Epidermal melanocyte (primary cell): ENCODE measurements around the gene GJA9.
"Not testable (repeated sequence)": the region's sequence is repeated elsewhere in the genome, so short reads cannot be mapped to it uniquely, and the experiment has no call there.

Experiments
- DNase-seq: peaks from one replicate; pipeline ENCODE4 v3.0.0; 2011; ENCODE audit warnings: low spot score; ENCODE audit not compliant: insufficient read length

GJA9 gene

DNA sequence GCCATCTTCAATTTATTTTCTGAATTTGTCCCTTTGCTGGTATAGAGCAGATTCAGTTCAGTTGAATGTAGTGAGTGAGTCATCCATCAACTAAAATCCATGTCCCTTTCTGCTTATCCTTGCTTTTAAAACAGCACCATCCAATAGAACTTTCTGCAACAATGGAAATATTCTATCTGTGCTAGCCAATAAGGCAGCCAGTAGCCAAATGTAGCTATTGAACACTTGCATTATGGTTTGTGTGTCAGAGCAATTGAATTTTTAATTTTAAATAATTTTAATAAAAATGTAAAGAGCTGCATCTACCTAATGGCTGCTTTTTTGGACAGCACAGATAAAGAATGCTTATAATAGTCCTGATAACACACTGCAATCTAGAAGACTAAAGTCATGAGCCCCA, at the start of gene GJA9:
Gene GJA9 (minus strand): TSS at position 101 of the 400 bp plus-strand sequence. CDS start 5,489 bp downstream, outside the sequence.
- no peak for DNase-seq

DNA sequence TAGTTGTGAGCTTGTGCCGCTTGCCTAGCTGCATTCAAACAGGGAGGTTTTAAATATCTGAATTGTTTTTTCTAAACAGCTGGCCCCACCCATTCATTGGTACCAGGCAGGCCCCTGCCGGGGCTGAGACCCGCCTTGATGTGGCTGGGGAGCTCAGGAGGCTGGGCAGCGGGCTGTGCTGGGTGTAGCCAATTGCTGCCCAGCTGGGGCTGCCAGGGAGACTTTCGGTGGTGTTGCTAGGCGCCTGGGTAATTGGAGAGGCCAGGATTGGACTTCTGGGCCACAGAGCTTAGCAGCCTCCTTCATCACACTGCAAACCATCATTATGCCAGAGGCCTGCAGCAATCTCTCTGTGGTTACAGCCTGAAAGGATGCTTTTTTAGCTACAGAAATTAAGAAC, 48.1 kb upstream of the GJA9 start:
- DNase-seq = no peak

DNA sequence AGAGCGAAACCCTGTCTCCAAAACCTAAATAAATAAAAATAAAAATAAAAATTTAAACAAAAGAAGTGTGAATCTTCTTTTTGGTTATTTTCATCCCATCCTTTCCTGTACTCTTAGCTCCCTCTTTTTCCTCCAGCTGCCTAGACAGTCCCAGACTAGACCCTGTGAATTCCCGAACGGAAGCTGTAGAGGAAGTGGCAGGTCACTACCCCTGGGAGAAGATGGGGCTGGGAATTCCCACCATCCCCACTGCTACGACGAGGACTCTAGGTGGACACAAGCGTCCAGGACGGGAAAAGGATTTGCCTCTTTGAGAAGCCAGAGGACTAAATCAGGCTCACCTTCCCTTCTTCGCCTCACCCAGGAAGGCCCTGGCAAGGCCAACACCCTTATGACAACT, 47.7 kb upstream of the GJA9 start:
- no peak for DNase-seq

DNA sequence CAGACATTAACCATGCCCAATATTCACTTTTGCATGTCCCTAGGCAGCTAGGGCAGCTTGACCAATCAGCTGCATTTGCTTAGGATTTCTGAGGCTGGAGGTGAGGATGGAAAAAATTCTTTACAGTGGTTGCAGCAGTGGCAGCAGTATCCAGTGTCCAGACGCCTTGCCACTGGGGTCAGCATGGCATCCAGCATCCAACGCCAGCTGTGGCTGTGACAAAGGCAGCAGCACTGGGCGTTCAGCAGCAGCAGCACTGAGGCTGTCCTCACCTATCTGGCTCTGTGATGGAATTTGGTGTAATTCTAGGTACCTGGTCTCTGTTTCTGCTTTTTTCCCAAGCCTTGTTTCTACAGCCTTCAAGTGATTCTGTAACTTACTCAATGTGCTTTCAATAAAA, 44.7 kb upstream of the GJA9 start:
- no peak for DNase-seq

DNA sequence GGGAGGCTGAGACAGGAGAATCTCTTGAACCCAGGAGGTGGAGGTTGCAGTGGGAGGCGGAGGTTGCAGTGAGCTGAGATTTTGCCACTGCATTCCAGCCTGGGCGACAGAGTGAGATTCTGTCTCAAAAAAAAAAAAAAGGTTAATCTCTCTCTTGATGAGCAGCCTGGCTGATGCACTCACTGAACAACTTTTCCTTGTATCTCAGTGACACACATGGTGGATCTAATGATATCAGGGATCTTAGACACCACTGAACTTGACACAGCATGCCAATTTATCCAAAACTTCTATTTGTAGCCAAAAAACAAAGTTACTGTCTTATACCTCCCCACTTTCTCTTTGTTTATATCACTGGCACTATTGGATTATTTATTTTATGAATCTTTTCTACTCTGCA, 44.0 kb upstream of the GJA9 start:
- DNase-seq = no peak

DNA sequence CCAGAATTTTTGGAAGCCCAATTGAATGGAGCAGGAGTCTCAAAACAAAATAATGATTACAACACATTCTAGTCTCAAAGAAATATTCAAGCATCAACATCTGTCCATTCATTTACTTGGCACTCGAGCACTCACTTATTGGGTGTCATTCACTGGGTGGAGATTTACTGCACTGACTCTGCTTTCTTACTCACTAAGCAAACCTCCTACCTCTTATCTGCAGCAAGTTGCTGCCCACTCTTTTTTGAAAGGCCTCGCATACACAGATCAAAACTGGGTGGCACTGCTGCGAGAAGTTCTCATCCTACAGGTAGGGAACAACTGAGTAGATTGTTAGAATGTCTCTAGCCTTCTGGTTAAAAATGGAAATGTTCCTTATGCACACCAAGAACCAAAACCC, 42.2 kb upstream of the GJA9 start:
- DNase-seq = no peak

DNA sequence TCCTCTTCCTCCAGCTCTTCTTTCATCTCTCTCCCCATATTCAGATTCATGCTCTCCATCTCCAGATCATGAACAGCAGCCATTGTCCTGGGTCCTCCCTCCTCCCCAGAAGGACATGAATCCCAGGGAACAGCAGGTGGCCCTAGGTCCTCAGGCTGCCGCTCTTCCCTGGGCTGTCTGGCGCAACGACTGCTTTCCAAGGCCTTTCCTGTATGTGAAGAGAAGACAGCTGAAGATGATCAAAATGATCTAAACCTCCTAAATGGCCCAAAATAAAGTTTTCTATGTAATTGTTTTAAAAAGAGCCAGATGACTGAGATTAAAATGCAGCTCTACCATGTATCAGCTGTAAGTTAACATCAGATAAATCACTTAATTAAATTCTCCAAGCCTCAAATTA, 37.7 kb upstream of the GJA9 start:
- no peak for DNase-seq

DNA sequence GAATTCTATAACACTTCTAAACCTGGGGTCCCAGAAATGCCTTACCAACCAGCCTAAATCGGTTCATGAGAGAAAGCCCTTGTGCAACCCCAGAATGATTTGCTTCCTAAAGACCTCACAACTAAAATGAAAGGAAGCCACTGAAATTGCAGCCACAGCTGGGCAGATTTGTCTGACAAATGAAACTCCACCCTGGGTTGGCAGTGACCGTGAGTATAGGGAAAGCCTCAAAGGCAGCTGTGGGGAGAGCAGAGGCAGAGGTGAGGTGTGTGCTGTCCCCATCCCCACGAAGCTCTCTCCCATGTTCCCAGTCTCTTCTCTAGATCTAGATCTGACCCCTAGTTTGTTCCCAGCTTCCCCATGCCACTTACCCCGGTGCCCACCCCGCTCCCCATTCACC, 37.2 kb upstream of the GJA9 start:
- DNase-seq = no peak

DNA sequence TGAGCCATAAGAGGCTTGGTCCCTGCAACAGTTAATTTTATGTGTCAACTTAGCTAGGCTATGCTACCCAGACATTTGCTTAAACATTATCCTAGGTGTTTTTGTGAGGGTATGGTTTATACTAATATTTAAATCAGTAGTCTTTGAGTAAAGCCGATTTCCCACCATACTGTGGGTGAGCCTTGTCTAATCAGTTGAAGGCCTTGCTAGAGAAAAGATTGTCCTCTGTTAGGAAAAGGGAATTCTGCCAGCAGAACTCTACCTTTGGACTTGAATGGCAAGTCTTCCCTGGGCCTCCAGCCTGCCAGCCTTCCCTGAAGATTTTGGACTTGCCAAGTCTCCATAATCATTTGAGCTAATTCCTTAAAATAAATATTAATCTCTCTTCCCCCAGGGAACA, 36.4 kb upstream of the GJA9 start:
- DNase-seq = no peak

DNA sequence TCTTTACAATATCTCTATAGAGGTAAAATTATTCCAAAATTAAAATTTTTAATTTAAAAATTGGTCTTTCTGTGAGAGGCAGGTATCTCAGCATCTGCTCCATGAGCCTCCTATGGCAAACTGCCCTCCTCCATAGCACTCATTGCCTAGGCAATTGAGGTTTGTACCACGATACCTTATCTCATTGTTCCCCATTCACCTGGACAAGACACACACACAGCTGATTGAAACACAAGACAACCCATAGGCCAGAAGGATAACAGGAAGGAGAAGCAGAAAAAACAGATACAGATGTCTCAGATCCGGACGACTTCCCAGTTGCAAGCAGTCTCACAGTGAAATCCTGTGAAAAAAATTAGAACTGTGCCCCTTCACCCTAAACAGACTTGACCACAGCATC, 36.0 kb upstream of the GJA9 start:
- no peak for DNase-seq

DNA sequence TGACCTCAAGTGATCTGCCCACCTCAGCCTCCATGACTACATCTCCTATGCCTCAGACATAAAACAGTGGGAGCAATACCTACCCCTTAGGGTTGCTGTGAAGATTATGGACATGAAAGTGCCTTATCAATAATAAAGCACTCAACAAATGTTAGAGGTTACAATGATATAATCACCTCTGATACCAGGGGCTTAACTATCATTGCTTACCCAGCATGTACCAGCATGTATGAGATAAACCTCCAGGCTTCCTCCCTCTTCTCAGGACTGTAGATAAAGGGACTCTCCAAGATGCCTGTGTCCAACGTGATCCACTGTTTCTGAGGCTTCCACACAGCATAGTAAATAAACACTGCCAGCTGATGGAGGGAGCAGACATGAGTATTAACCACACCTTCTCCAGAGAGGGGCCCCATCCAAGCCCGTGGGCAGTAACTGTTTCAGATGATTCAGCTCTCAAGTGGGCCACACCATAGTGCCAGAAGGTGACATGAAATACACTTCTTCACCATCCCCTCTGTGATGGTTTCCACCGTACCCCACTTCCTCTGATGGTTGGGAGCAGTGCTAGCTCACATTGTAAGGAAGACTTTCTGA, 34.1 kb upstream of the GJA9 start:
- DNase-seq = no peak

DNA sequence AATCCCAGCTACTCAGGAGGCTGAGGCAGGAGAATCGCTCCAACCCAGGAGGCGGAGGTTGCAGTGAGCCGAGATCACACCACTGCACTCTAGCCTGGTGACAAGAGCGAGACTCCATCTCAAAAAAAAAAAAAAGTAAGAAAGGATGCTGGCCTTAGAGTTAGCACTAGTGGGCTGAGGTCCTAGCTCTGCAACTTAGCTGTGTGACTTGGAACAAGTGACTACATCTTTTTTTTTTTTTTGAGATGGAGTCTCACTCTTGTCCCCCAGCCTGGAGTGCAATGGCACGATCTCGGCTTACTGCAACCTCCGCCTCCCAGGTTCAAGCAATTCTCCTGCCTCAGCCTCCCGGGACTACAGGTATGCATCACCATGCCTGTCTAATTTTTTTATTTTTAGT, 33.5 kb upstream of the GJA9 start:
- DNase-seq = not testable (repeated sequence)

DNA sequence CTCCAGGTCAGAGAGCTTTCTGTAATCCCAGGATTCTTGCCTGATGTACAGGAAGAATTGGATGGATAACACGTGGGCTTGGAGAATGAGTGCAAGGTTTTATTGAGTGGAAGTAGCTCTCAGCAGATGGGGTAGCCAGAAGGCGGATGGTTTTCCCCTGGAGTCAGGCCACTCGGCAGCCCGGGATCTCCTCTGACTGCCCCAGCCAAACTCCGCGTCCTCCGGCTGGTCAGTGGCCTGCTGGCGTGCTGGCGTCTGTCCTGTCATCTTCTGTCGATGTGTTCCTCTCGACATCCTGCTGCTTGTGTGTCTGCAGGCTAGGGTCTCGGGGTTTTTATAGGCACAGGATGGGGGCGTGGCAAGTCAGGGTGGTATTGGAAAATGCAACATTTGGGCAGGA, 27.4 kb upstream of the GJA9 start:
- DNase-seq = no peak

DNA sequence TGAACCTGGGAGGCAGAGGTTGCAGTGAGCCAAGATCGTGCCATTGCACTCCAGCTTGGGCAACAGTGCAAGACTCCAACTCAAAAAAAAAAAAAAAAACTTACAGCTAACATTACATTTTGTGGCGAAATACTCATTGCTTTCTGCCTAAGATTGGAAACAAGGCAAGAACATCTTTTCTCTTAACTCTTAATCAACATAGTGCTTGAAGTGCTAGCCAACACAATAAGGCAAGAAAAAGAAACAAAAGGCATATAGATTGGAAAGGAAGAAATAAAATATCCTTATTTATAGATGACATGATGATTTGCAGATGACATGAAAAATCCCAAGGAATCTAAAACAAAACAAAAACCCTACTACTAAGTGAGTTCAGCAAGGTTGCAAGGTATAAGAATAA, 24.6 kb upstream of the GJA9 start:
- no peak for DNase-seq

DNA sequence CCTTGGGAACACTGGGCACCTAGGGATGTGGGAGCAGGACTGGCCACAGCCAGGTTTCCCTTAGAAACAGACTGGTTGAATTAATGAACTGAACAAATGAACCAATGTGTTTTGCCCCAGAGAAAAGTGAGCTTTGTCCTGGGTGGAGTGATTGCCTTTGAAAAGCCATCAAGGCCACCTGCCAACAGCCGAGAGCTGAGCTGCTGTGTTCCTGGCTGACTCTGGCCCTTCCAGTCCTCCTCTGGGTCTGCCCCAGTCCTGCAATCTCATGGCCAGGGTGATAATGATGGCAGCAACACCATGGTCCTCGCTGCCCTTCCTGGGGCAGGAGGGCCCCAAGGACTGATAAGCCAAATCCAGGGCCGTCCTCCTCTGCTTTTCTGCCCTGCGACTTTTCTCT, 18.2 kb upstream of the GJA9 start:
- DNase-seq = no peak

DNA sequence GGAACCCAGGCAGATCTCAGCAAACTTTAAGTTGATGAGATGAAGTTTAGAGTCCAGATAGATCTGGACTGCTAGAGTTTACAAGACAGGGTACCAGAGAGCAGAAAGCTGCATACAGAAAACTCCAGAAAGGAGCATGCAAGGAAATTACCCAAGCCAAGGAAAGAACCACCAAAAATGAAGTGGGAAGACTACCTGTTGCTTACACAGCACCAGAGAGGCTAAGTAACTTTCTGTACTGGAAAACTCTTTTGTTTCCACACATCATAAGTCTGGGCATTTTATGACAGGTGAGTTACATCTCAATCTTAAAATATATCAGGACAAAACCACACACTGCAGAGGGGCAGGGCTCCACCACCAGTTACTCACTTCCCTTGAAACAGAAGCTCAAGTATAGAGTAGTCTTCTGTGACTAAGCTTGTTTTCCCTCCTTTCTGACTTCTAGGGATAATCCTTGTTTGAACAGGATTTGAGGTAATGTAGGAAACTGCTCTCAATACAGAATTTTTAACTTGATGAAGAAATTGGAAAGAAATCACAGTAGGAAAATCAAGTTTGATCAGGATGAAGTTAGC, 17.4 kb upstream of the GJA9 start:
- DNase-seq = no peak

DNA sequence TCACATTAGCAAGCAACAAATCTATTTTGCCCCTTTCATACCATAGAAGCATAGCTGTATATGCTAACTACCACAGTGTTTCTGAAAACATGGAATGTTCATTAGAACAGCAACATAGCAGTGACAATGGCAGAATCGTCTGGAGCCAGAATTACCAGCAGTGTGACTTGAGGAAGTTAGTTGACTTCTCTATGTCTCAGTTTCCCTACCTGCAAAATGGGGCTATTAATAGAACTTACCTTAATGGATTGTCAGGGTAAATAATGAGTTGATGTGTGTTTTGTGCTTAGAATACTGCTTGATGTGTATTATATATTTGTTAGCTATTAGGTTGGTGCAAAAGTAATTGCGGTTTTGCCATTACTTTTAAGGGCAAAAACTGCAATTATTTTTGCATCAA, 14.8 kb upstream of the GJA9 start:
- no peak for DNase-seq

DNA sequence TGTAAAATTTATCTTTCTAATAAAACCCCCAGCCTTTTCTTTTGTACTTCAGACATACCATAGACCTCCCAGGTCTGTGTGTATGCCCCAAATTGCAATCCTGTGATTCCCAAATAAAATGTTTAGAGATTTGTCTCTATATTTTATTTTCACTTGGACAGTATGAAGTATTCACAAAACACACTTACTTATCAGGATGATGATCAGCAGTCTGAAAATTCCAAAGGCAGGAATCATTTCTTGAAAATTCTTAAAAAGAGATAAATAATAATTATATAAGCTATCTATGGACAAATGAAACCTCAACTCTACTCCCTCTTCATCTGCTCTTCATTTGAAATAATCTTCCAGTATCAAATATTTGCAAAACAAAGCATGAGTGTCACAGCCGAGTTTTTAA, 11.6 kb upstream of the GJA9 start:
- DNase-seq = no peak

DNA sequence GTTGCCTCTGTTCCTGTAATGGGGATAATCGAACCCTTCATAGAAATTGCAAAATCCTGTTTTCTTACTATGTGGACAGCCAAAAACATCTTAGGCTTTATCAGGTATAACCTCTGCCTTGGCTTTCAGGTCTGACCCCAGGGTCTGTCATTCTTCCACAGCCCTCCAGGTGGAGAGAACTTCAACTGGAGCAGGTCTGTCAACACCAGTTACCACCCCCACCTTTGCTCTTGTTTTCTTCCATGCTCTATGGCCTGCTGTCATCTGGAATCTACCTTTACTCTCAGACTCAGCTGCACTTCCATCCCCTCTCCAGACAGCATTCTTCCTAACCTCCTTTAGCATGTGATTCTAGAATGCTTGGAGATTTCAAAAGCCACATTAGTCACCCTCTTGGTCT, 10.4 kb upstream of the GJA9 start:
- no peak for DNase-seq

DNA sequence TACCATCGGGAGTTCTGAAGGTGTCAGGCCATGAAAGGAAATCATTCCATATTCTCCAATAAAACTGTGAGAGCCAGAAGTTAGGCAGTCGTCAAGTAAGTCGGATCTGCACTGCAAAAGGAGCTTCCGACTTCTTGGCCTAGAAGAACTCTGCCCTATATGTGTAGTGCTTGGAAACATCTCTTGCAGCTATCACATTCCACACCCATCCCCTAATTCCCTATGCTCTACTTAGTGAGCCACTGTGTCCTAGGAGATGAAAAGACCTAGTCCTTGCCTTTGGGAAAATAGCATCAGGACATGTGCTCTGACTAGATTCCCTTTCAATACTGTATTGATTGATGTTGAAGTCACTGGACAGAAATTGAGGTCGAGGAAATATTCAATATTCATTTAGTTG, 8.2 kb upstream of the GJA9 start:
- no peak for DNase-seq

DNA sequence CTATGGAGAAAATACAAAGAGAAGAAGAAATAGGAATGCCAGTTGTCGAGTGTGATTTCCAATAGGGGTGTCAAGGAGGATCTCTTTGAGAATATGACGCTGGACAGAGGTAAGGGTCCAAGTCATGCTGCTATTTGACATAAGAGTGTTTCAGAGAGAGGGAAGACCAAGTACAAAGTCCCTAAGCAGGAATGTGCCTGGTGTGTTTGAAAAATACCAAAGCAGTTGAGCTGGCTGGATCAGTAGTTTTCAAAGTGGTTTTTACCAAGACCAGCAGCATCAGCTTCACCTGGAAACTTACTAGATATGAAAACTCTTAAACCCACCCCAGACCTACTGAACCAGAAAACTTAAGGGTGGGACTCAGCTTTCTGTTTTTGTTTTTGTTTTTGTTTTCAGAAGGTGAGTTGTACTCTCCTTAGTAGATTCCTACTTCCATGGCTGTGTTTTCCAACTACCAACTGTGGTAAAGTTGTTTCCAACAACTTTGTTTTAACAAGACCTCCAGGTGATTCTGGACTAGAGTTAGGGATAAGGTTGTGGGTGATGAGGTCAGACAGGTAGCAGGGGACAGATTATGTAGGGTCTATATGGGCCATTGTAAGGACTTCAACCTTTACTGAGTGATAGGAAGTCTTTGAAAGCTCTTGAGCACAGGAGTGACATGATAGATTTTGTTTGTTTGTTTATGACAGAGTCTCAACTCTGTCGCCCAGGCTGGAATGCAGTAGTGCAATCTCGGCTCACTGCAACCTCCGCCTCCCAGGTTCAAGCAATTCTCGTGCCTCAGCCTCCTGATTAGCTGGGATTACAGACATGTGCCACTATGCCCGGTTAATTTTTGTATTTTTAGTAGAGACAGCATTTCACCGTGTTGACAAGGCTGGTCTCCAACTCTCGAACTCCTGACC, 7.3 kb upstream of the GJA9 start:
- no peak for DNase-seq

DNA sequence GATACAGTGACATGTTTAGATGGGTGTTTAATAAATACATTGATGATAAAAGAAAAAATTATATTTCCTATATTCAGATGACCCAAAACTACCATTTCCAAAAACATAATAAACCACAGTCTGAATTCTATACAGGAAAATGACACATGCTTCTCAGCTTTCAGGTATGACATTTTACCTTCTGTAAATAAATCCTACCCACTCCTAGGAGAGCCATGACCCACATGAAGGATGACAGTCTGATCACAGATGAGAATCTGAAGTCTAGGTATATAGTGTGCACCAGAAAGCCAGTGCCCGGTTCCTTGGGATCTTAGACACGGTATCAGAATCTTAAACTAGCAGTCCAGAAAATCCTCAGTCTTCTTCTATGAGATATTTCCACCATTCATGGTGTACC, 3.7 kb upstream of the GJA9 start:
- no peak for DNase-seq

DNA sequence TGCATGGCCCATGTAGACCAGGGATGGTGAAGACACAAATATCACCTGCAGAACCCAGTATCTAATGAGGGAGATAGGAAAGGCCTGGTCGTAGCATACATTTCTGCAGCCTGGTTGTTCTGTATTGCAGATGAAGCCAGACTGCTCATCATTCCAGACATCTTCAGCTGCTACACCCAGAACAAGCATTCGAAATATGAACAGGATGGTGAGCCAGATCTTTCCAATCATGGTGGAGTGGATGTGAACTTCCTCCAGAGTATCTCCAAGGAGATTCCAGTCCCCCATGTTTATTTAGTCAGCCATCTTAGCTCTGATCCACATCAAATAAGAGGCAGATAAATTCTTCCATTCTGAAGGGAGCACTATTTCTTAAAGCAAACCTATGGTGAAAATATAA, 5.6 kb downstream of the GJA9 start:
- no peak for DNase-seq
